ELR (cell line): ENCODE results near the gene PRKAR1B.
"Not testable (repeated sequence)": the region's sequence is repeated elsewhere in the genome, so short reads cannot be mapped to it uniquely, and the experiment has no call there.

Experiments used
- DNase-seq: peaks from one replicate; pipeline ENCODE4 v3.0.0-alpha.2; 2015; ENCODE audit warnings: low read depth

Gene PRKAR1B

DNA sequence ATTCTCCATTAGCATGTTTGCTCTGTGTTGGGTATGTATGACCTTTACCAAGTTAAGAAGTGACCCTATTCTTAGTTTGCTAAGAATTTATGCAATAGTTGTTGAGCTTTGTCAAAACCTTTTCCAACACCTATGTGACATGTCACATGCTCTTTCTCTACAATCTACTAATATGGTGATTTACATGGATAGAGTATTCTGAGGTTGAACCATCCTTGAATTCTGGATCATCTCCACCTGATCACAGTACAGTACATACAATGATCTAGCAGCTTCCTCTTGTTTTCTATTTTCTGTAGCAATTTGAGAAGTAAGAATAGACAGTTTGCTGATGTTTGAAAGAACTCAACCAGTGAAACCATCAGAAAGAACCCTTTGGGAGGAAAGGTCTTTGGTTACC is 106.2 kb downstream of the PRKAR1B start:
- DNase-seq: no peak

- peak; percentile 67 for DNase-seq
Measured at GRCh38 chr7:620056-620455, 107.0 kb downstream of the PRKAR1B start.

DNA sequence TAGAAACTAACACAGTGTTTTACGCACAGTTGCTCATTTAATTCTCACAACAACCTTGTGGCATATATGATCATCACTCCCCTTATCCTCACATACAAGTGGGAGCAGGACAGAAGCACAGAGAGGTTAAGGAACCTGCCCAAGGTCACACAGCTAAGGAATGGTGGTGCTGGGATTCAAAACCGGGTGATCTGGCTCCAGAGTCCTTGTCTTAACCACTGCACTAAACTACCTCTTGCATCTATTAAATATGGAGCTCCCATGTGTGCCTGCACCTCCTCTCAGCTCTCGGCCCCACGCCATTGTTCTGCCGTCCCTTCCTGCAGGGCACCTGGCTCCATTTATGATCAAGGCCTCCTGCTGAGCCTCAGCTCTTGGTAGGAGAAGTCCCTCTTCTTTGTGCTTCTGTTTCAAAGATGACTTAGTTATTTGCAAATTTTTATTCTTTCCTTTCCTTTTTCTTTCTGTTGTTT is 107.7 kb downstream of the PRKAR1B start:
- no peak for DNase-seq

- DNase-seq: no peak
Measured at GRCh38 chr7:618539-619367, 108.3 kb downstream of the PRKAR1B start.

DNA sequence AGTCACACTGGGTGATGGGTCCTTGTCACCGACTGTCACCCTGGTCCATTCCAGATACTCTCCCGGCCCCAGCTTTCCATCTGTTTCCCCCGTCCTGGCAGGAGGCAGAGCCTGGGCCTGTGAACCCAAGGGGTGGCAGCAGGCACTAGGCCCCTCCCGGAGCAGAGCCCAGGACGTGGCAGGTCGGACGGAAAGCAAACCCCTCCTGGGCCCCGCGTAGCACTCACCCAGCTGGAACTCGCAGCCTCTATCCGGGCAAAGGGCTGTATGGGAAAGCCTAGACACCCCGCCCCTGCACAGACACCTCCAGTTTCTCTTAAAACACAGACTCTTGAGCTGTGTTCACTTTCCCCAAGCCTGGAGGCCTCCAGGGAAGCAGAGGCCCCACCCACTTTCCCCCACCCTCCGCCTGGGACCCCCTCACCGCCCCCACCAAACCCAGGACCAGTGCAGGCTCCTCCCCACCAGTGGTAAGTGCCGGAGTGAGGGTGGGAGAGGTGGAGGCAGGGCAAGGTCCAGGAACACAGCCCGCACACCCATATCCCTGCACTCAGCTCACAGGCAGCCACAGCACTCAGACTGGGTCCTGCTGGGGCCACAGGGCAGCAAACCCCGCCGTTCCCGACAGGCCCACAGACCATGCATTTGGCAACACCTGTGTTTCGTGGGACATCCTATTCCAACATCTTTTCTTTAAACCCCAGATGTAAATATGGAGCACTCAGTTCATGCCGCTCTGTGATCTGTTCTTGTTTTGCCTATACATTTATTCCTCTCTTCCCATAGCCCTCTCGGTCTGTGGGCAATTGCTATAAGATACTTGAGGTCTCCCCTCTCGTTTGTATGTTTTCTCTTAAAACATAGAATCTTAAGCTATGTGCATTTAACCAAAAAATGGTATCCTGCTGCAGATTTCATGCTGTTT is 109.2 kb downstream of the PRKAR1B start:
- DNase-seq: no peak

DNA sequence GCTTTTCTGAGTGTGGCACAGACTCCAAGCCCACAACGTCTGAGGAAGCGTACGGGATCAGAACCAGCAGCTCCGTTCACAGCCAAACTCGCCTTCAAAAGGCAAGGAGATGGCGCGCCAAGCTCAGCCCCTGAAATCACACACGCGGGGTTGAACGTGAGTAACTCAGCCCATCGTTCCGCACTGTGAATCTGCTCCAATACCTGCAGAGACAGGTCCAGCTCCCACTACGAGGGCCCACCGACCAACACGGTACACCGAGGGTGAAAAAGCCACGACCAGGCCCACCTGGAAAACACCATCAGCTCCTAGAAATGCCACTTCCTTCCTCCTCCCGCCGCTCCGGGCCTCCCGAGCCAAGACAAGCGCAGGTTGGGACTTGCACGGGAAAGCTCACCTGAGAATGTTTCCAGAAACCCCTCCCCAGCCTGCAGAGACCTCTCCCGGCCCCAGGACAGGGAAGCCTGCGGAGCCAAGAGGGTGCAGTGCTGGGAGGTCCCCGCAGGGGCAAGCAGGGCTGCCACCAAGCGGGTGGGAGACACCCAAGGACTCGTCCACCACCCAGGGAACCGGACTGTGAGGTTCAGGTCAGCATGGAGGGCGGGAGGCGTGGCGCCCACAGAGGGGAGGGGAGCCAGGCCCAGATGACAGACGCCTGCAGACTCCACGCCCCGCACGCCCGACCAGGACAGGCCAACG is 113.5 kb downstream of the PRKAR1B start:
- DNase-seq: no peak

- not testable (repeated sequence) for DNase-seq
Measured at GRCh38 chr7:611837-612236, 115.2 kb downstream of the PRKAR1B start.

DNA sequence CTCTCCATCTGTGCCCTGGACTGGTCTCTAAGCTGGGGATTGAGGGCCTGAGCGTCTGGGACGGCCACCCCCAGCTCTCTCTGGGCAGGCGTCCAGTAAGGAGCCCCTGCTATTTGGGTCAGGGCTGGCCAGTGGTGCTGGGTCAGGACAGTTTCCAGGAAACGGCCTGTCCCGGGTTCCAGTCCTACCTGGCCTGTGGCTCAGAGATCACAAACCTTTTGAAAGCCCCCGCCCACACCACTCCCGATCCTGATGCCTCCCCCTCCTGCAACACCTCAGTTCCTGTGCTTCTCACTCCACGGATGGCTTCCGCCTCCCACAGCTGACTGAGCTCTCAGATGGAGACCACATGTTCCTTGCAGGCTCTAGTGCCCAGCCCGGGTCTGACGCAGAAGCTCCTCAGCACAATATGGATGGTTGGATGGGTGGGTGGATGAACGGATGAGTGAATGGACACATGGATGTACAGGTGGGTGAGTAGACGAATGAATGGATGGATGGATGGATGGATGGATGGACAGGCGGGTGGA is 115.7 kb downstream of the PRKAR1B start:
- no peak for DNase-seq

GRCh38 chr7:610531-611280 is 116.4 kb downstream of the PRKAR1B start:
- DNase-seq: no peak

DNA sequence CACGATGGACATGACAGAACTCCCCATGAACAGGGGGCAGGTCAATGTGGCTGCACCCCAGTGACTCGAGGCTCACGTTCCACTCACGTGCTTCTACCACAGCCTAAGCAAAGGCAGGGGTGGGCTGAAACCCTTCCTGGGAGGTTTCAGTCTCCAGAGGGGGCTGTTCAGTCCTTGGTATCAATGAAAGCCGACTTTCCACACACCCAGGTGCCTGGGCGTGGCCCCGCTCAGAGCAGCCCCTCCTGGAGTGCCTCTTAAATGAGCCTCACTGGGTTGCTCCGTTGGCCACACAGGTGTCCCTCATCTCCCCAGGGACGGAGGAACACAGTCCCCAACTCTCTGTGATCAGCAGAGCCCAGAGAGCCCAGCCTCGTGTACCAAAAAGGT is 116.9 kb downstream of the PRKAR1B start:
- DNase-seq: no peak

DNA sequence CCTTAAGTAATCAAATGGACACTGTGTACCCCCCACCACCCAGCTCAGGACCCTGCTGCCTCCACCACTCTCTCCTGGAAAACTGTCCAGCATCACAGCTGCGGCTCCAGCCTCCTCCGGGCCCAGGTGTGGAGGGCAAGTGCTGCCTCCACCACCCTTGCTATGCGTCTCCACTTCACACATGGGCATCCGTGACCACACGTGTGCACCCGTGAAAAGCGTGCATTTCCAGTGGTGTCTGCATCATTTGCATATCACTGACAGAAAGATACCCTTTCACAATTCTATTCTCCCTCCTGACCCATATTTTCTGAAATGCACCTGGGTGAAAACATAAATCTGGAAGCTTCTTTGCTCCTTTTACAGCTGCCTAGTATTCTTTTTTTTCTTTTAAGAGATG is 117.7 kb downstream of the PRKAR1B start:
- no peak for DNase-seq

DNA sequence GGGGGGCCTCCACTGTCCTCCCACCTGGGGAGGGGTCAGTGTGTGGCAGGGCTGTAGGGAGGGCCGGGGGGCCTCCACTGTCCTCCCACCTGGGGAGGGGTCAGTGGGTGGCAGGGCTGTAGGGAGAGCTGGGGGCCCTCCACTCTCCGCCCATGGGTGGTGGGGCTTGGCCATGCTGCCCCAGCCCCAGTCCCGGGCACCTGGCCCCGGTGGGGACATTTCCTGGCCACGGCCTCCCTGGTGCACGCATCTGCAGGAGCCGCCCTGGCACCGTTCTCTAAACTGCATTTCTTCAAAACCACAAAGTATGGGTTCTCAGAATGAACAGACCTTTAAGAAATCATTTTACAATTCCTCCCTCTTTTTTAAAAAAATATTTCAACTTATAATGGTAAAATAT is 118.1 kb downstream of the PRKAR1B start:
- DNase-seq: no peak

- DNase-seq: no peak
Measured at GRCh38 chr7:608361-608760, 118.7 kb downstream of the PRKAR1B start.

- no peak for DNase-seq
Measured at GRCh38 chr7:607938-608337, 119.1 kb downstream of the PRKAR1B start.

DNA sequence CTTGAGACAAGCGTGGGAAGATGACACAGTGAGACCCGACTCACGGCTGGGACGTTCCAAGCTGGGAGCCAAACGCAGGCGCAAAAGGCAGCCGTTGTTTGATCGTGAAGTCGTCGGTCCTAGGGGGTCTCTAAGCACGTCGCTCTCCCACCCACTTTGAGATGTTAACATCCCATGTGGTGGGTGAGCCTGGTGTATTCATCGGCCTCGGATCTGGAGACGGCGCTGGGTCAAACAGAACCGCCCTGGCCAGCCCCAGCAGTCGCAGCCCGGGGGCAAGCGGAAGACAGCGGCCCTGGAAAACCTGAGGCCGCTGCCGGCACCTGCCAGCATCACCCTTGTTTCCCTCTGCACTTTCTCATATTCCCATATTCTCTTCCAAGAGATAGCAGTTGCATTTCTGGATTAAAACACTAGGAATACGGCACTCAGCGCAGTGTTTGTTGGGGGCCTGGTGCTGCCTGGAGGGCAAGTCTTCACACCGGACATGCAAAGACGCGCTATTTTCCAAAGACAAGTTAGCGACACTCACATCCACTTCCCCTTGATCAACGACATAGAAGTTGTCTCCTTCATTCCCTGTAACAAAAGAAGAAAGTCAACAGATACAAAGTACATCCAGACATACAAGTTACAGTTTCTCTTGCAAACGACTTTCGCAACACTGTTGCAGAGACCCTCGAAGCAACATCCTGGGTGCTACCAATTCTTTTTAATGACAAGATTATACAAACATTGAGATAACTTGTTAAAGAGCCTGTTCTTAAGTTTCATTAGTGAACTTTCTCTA is 121.2 kb downstream of the PRKAR1B start:
- no peak for DNase-seq

- DNase-seq: no peak
Measured at GRCh38 chr7:604884-605531, 122.1 kb downstream of the PRKAR1B start.

- DNase-seq: peak; percentile 90
Measured at GRCh38 chr7:604001-604883, 122.8 kb downstream of the PRKAR1B start.

DNA sequence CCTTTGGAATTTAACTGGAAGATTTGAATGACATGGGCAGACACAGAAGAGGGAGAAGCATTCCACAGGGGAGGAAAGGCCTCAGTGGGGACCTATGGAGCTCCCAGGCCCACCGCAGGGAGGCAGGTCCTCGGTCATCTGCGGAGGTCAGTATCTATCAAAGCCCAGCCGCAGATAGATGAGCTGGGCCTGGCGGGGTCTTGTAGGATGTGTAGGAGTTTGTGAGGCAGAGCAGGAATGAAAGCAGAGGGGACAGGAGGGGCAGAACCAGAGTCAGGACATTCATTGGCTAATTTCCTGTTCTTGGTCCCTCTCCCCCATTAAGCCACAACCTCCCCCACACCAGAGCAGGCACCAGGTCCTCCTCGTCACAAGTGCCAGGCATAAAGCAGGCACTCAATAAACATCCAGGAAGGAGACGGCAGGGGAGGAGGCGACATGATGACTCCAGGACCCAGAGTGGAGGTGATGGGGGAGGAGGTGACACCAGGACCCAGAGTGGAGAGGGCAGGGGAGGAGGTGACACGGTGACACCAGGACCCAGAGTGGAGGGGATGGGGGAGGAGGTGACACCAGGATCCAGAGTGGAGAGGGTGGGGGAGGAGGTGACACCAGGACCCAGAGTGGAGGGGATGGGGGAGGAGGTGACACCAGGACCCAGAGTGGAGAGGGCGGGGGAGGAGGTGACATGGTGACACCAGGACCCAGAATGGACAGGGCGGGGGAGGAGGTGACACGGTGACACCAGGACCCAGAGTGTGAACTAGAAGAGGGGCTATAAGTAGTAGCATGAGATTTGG is 123.7 kb downstream of the PRKAR1B start:
- DNase-seq: no peak
